A549 (cell line): ENCODE results near the gene IQCF6. TPM values are rescaled to one million over a fixed set of nuclear protein-coding genes. Genes with fewer than 3 reads are reported as not detected.

ENCODE experiments used
- ATAC-seq, 2 experiments: fragments of 200-7000 bp in 1 of 2; fragments of >200 bp in 1 of 2; cut with Nextera tagmentation in 1 of 2; cut with Tn5 transposase in 1 of 2; 3 replicates each; pipeline versions ENCODE4 v1.8.0 to v1.9.1; 2018 to 2020; ENCODE audit warnings: mild to moderate bottlenecking in 1 of 2, moderate library complexity in 1 of 2
- CTCF ChIA-PET: fragments of 300-600 bp; sonication (Branson Sonifier 250); formaldehyde crosslinking; extraction: SDS; loops from one replicate; lab custom pipeline; 2021; ENCODE audit warnings: antibody characterized with exemption, inconsistent platforms; lab: Yijun Ruan, JAX
- POLR2A ChIA-PET: fragments of 350-600 bp; formaldehyde crosslinking; extraction: SDS; loops from one replicate; lab custom pipeline; 2021; ENCODE audit warnings: antibody characterized with exemption, inconsistent platforms; lab: Yijun Ruan, JAX
- DNase-seq, 2 experiments: peaks; one replicate each; pipeline versions ENCODE4 v3.0.0 to v3.0.0-alpha.2; 2011 to 2016; ENCODE audit warnings: low read depth in 1 of 2, low spot score in 1 of 2
- FAIRE-seq: peaks from 2 replicates; lab custom pipeline; 2011; peaks lifted over from hg19 to GRCh38; lab: Jason Lieb, UNC
- H3K27ac ChIP-seq, 2 experiments: fragments of >200 bp; sonication (Bioruptor Twin); formaldehyde crosslinking; 3 replicates each; pipeline ENCODE4 v1.5.1; 2016 to 2017
- H3K4me1 ChIP-seq: fragments of >200 bp; sonication (Bioruptor Twin); formaldehyde crosslinking; 3 replicates; pipeline ENCODE4 v1.6.1; 2016
- H3K4me2 ChIP-seq: fragments of >200 bp; sonication (Bioruptor Twin); formaldehyde crosslinking; 3 replicates; pipeline ENCODE4 v1.6.1; 2016
- H3K4me3 ChIP-seq: fragments of >200 bp; sonication (Bioruptor Twin); formaldehyde crosslinking; 3 replicates; pipeline ENCODE4 v1.5.1; 2016
- H3K9me3 ChIP-seq: fragments of >200 bp; sonication (Bioruptor Twin); formaldehyde crosslinking; 3 replicates; pipeline ENCODE4 v1.6.1; 2016
- BHLHE40 ChIP-seq: IDR thresholded peaks from 2 replicates; pipeline ENCODE4 v1.6.1; 2012; ENCODE audit warnings: low read depth, low read length, inconsistent platforms
- CHD2 ChIP-seq: fragments of 150-350 bp; IDR thresholded peaks from 2 replicates; pipeline ENCODE4 v1.6.1; 2014; ENCODE audit warnings: low read length; ENCODE audit not compliant: partially characterized antibody
- EHMT2 ChIP-seq: fragments of 200-600 bp; sonication (generic); IDR thresholded peaks from 2 replicates; pipeline ENCODE4 v1.6.1; 2016; ENCODE audit warnings: antibody characterized with exemption, low read depth, mild to moderate bottlenecking, moderate library complexity
- EP300 ChIP-seq, 2 experiments: fragments of >200 bp; sonication (Bioruptor Twin); formaldehyde crosslinking; IDR thresholded peaks; 2 replicates in 1 of 2; 3 replicates in 1 of 2; pipeline ENCODE4 v1.6.1; 2016 to 2017
- ESRRA ChIP-seq: fragments of 150-350 bp; IDR thresholded peaks from 2 replicates; pipeline ENCODE4 v1.6.1; 2014; ENCODE audit warnings: mild to moderate bottlenecking, low read length, borderline replicate concordance
- GATA3 ChIP-seq: IDR thresholded peaks from 2 replicates; pipeline ENCODE4 v1.6.1; 2012; ENCODE audit warnings: borderline replicate concordance
- HOXB5 ChIP-seq: fragments of 250-450 bp; sonication (Bioruptor Pico); IDR thresholded peaks from 2 replicates; pipeline ENCODE4 v1.5.0; 2020; ENCODE audit warnings: mild to moderate bottlenecking, moderate library complexity
- KDM1A ChIP-seq: fragments of 200-600 bp; sonication (generic); IDR thresholded peaks from 2 replicates; pipeline ENCODE4 v1.6.1; 2016; ENCODE audit warnings: low read depth, mild to moderate bottlenecking
- KDM5A ChIP-seq: fragments of 200-600 bp; sonication (generic); IDR thresholded peaks from 2 replicates; pipeline ENCODE4 v1.6.1; 2016; ENCODE audit warnings: antibody characterized with exemption, mild to moderate bottlenecking
- MAZ ChIP-seq: fragments of 150-350 bp; IDR thresholded peaks from 2 replicates; pipeline ENCODE4 v1.6.1; 2014; ENCODE audit warnings: antibody characterized with exemption, low read depth, low read length, borderline replicate concordance
- NFE2L2 ChIP-seq: fragments of 150-350 bp; conservative IDR thresholded peaks from 2 replicates; pipeline ENCODE4 v1.6.1; 2014; ENCODE audit warnings: low read length
- NR3C1 ChIP-seq: fragments of >200 bp; sonication (Bioruptor Twin); formaldehyde crosslinking; IDR thresholded peaks from 3 replicates; pipeline ENCODE4 v1.6.1; 2017
- PHF8 ChIP-seq: fragments of 200-600 bp; sonication (generic); IDR thresholded peaks from 2 replicates; pipeline ENCODE4 v1.6.1; 2016; ENCODE audit warnings: low read depth, mild to moderate bottlenecking, antibody characterized with exemption, moderate library complexity, borderline replicate concordance
- POLR2A ChIP-seq: IDR thresholded peaks from 2 replicates; pipeline ENCODE4 v1.6.1; 2012; ENCODE audit warnings: mild to moderate bottlenecking, low read length
- RAD21 ChIP-seq, 2 experiments: fragments of >200 bp in 1 of 2; sonication (Bioruptor Twin) in 1 of 2; formaldehyde crosslinking in 1 of 2; IDR thresholded peaks in 1 of 2; conservative IDR thresholded peaks in 1 of 2; 2 replicates in 1 of 2; 3 replicates in 1 of 2; pipeline ENCODE4 v1.6.1; 2012 to 2018; ENCODE audit warnings: inconsistent platforms in 1 of 2
- SMC3 ChIP-seq: fragments of >200 bp; sonication (Bioruptor Twin); formaldehyde crosslinking; IDR thresholded peaks from 3 replicates; pipeline ENCODE4 v1.6.1; 2018; ENCODE audit warnings: inconsistent platforms
- TFCP2L1 ChIP-seq: fragments of 250-450 bp; sonication (Bioruptor Pico); IDR thresholded peaks from 2 replicates; pipeline ENCODE4 v1.5.0; 2021; ENCODE audit warnings: mild to moderate bottlenecking
- ZFP36 ChIP-seq: fragments of 450-650 bp; IDR thresholded peaks from 2 replicates; pipeline ENCODE4 v1.6.1; 2014; ENCODE audit warnings: borderline replicate concordance; ENCODE audit not compliant: partially characterized antibody
- WGBS: methylation state at CpG from one replicate; pipeline ENCODE4 v1.1.6; 2017; ENCODE audit errors: missing lambda C conversion rate; 5-methylcytosine and 5-hydroxymethylcytosine counted together
- polyA plus RNA-seq, 4 experiments: library from polyadenylated mRNA; depleted of rRNA in 3 of 4; stranded (reverse); fragments of >200 nt; fragmentation: RNase III in 1 of 4; extraction: RNeasy Plus Mini Kit Qiagen cat#74134 plus additional on column Dnase treatment in 1 of 4; gene quantifications; 2 replicates in 3 of 4; 3 replicates in 1 of 4; pipeline ENCODE4 v1.2.3, GENCODE V29; 2011 to 2017
- TF ChIP-seq, protein P1 (sequence below): fragments of >200 bp; sonication (Bioruptor Twin); formaldehyde crosslinking; IDR thresholded peaks from 3 replicates; pipeline ENCODE4 v1.5.1; 2016
- TF ChIP-seq, protein P2 (sequence below): IDR thresholded peaks from 2 replicates; pipeline ENCODE4 v1.6.1; 2012; ENCODE audit warnings: low read depth, borderline replicate concordance
- TF ChIP-seq, protein P3 (sequence below): fragments of >200 bp; sonication (Bioruptor Twin); formaldehyde crosslinking; IDR thresholded peaks from 3 replicates; pipeline ENCODE4 v1.6.1; 2016

Gene IQCF6
- polyA plus RNA-seq, 2 of the 4 experiments (the other 2 are of a cell fraction): not detected

DNA sequence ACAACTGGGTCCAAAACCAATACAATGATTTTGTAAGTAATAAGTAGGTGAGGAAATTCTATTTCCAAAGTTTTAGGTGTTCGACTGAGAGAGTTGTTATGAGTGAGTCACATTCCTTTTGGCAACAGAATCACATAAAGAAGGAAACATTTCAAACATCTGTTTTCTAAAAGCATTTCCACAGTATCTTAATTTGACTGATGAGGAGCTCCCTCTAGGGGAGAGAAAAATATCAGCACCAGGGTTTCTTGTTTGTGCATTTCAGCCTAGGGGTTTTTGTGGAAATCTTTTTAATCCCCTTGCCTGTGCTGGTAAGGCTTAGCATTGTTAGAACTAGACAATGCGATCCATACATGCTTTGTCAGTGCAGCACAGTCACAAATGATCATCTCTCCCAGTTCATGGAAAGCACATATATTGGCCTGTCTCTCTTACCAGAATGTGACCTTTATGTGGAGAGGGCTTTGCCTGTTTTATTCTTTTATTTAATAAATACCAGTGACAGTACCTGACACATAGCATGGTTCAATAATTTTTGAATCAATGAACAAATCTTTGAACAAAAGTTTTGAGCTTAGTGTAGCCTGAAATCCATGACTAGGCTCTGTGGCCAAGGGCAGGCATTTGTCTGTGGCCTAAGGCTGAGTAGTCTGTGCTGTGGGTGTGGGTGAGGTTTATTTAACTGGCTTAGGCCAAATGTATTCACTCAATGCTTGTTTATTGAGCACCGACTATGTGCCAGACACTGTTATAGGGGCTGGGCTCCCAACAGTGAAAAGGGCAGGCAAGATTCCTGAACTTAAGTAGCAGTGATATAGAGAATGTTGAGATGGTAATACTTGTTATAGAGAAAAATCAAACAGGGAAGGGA is 21.1 kb upstream of the IQCF6 start:
- CTCF ChIA-PET: interaction anchor here (0.5 to 2.5 kb wide), 17 partner anchors 10 to 299 kb away, joined by 3 to 6 read pairs (median 3); partner anchors contain the start of gene GRM2
- TF ChIP-seq POLR2A (no peak), GATA3 (no peak), PHF8 (no peak), TFCP2L1 (CRISPR knock-in tag) (no peak), NFE2L2 (no peak), BHLHE40 (no peak), CHD2 (no peak), RAD21 (conservative IDR thresholded peaks at IDR 0.05 in 1 of 2, IDR thresholded peaks at IDR 0.05 in 1 of 2) (peak; percentile 53 to 62), HOXB5 (CRISPR knock-in tag) (no peak), SMC3 (peak; percentile 38; the same call in 2 of the 3 replicates), ESRRA (no peak)
- TF ChIP-seq, protein P1, sequence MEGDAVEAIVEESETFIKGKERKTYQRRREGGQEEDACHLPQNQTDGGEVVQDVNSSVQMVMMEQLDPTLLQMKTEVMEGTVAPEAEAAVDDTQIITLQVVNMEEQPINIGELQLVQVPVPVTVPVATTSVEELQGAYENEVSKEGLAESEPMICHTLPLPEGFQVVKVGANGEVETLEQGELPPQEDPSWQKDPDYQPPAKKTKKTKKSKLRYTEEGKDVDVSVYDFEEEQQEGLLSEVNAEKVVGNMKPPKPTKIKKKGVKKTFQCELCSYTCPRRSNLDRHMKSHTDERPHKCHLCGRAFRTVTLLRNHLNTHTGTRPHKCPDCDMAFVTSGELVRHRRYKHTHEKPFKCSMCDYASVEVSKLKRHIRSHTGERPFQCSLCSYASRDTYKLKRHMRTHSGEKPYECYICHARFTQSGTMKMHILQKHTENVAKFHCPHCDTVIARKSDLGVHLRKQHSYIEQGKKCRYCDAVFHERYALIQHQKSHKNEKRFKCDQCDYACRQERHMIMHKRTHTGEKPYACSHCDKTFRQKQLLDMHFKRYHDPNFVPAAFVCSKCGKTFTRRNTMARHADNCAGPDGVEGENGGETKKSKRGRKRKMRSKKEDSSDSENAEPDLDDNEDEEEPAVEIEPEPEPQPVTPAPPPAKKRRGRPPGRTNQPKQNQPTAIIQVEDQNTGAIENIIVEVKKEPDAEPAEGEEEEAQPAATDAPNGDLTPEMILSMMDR: peak; percentile 75
- POLR2A ChIA-PET: no interaction called here
- no peak overlapping the region for H3K4me2 ChIP-seq
- ATAC-seq (peak; percentile 47 to 66; a peak in 3 of 6 replicates), DNase-seq (peak; percentile 33 to 38), FAIRE-seq (no peak)
- 2% methylated on average over 3 of the region's 3 CpGs for WGBS
- no peak overlapping the region for H3K4me3 ChIP-seq
- H3K4me1 ChIP-seq: no peaks in the 10 kb centered on the region
- no peak overlapping the region for H3K27ac ChIP-seq
- H3K9me3 ChIP-seq: no peaks in the 10 kb centered on the region

DNA sequence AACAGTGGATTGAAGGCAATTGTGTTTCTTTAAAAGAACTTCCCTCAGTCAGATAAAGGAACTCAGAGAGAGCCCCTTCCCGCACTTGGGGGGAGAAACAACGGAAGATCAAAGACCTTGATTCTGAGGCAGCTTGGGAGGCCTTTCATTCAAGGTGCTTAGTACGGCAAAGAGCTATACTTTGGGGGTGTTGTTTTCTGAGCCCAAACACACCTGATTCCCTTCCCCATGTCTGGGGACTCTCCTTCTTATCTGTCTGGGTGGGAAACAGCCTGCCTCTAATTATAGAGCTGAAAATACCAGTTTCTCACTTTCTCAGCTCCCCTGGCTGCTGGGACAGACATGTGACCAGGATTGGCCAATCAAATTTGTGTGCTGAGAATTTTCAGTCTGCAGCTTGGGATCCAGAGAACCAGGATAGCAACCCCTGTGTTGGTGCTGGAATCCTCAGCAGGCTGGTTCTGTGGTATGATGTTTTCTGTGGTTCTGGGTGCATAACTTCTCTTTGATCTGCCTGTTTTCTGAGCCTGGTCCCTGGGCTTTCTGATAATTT is 19.4 kb upstream of the IQCF6 start:
- 21% methylated on average over 3 of the region's 3 CpGs for WGBS
- Histone ChIP-seq H3K27ac (no peak overlapping the region), H3K4me2 (no peak overlapping the region), H3K4me3 (no peak overlapping the region), H3K9me3 (no peaks in the 10 kb centered on the region), H3K4me1 (no peaks in the 10 kb centered on the region)
- ChIA-PET POLR2A (no interaction called here), CTCF (interaction anchor here (1.0 to 2.1 kb wide), 6 partner anchors 12 to 298 kb away, joined by 4 to 6 read pairs (median 6); no protein-coding TSS in a partner anchor)
- TF ChIP-seq KDM1A (no peak), HOXB5 (CRISPR knock-in tag) (no peak), TFCP2L1 (CRISPR knock-in tag) (no peak), KDM5A (no peak), ZFP36 (no peak), NR3C1 (no peak), EHMT2 (no peak), EP300 (IDR thresholded peaks at IDR 0.05) (no peak), MAZ (no peak), SMC3 (no peak), POLR2A (no peak)
- TF ChIP-seq, protein P2, sequence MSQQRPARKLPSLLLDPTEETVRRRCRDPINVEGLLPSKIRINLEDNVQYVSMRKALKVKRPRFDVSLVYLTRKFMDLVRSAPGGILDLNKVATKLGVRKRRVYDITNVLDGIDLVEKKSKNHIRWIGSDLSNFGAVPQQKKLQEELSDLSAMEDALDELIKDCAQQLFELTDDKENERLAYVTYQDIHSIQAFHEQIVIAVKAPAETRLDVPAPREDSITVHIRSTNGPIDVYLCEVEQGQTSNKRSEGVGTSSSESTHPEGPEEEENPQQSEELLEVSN: no peak
- TF ChIP-seq, protein P3, sequence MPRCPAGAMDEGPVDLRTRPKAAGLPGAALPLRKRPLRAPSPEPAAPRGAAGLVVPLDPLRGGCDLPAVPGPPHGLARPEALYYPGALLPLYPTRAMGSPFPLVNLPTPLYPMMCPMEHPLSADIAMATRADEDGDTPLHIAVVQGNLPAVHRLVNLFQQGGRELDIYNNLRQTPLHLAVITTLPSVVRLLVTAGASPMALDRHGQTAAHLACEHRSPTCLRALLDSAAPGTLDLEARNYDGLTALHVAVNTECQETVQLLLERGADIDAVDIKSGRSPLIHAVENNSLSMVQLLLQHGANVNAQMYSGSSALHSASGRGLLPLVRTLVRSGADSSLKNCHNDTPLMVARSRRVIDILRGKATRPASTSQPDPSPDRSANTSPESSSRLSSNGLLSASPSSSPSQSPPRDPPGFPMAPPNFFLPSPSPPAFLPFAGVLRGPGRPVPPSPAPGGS: no peak
- DNase-seq: no peak
- no peak for ATAC-seq
- no peak for FAIRE-seq
